DOHH2 (cell line): ENCODE data around the gene PLEKHA3.

Source experiments
- CTCF ChIP-seq: fragments of 200-600 bp; sonication (generic); IDR thresholded peaks from one replicate; pipeline ENCODE4 v1.5.1; 2014; ENCODE audit warnings: antibody characterized with exemption, mild to moderate bottlenecking, low read depth, low read length; ENCODE audit not compliant: poor library complexity, severe bottlenecking
- EZH2phosphoT487 ChIP-seq: fragments of 200-600 bp; sonication (generic); IDR thresholded peaks from 2 replicates; pipeline ENCODE4 v1.6.1; 2017; ENCODE audit warnings: borderline replicate concordance, mild to moderate bottlenecking, antibody characterized with exemption, low read length, moderate library complexity, mixed read lengths

DNA sequence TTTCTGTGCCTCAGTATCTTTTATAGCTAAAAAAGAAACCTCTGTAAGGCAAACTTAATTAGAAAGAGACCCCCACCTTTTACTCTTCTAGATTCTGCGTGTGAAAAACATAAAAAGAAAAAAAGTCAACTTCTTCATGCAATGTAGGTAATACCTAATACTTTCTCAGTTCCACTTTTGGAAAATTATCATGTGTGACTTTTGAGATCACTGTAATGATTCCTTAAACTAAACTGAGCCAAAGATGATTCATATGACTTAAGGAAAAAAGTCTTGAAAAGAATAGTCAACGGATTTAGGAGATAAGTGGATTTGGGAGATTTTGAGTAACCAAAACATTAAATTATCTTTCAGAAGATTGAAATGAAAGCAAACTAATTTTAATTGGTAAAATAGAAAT, 48.9 kb downstream of the PLEKHA3 start:
- TF ChIP-seq CTCF (no peak), EZH2phosphoT487 (no peak)
